IMR-90 (cell line): ENCODE data around the gene FRS3. TPM values are rescaled to one million over a fixed set of nuclear protein-coding genes. Genes with fewer than 3 reads are reported as not detected.

ENCODE experiments used
- ATAC-seq: fragments of 200-7000 bp; cut with Tn5 transposase; 2 replicates; pipeline ENCODE4 v1.9.1; 2020; ENCODE audit warnings: low read depth, mild to moderate bottlenecking, moderate library complexity
- BruUV-seq: library from RNA; stranded (reverse); fragments of 400-500 nt; replicated peaks from 2 replicates; lab custom pipeline; 2021; lab: Mats Ljungman, UMichigan
- CTCF ChIA-PET: fragments of 300-600 bp; formaldehyde crosslinking; extraction: SDS; loops from one replicate; lab custom pipeline; 2021; ENCODE audit warnings: antibody characterized with exemption; lab: Yijun Ruan, JAX
- POLR2A ChIA-PET: fragments of 300-600 bp; sonication (Branson Sonifier 250); formaldehyde crosslinking; loops from one replicate; lab custom pipeline; 2022; ENCODE audit warnings: antibody characterized with exemption; ENCODE audit not compliant: unreplicated experiment; lab: Charles Lee
- DNase-seq: peaks from one replicate; pipeline ENCODE4 v3.0.0; 2013
- H2AFZ ChIP-seq: replicated peaks from 2 replicates; pipeline ENCODE3; 2013; ENCODE audit warnings: low read length, mild to moderate bottlenecking; ENCODE audit not compliant: poor library complexity
- H2AK5ac ChIP-seq: 2 replicates; pipeline ENCODE4 v1.6.1; 2013; ENCODE audit warnings: low read depth, low read length, inconsistent platforms
- H2AK9ac ChIP-seq: replicated peaks from 2 replicates; pipeline ENCODE3; 2013; ENCODE audit warnings: mild to moderate bottlenecking, low read depth, low read length, moderate library complexity; ENCODE audit not compliant: poor library complexity
- H2BK120ac ChIP-seq: 2 replicates; pipeline ENCODE4 v1.6.1; 2013; ENCODE audit warnings: low read depth, low read length, inconsistent platforms
- H2BK15ac ChIP-seq: 3 replicates; pipeline ENCODE4 v1.6.1; 2013; ENCODE audit warnings: low read depth, low read length, inconsistent platforms
- H2BK20ac ChIP-seq: 2 replicates; pipeline ENCODE4 v1.6.1; 2013; ENCODE audit warnings: low read depth, mild to moderate bottlenecking, inconsistent platforms, low read length, moderate library complexity
- H2BK5ac ChIP-seq: 2 replicates; pipeline ENCODE4 v1.6.1; 2013; ENCODE audit warnings: mild to moderate bottlenecking, low read depth, low read length, inconsistent platforms; ENCODE audit not compliant: poor library complexity, severe bottlenecking
- H3K14ac ChIP-seq: replicated peaks from 2 replicates; pipeline ENCODE4 v1.6.1; 2013; ENCODE audit warnings: low read depth, low read length, inconsistent platforms
- H3K18ac ChIP-seq: 2 replicates; pipeline ENCODE4 v1.6.1; 2013; ENCODE audit warnings: low read depth, low read length, control low read depth
- H3K23ac ChIP-seq: 2 replicates; pipeline ENCODE4 v1.6.1; 2013; ENCODE audit warnings: low read depth, low read length, inconsistent platforms
- H3K27ac ChIP-seq: 2 replicates; pipeline ENCODE4 v1.5.1; 2013; ENCODE audit warnings: mild to moderate bottlenecking, control low read depth, low read length; ENCODE audit not compliant: insufficient read depth
- H3K27me3 ChIP-seq: 2 replicates; pipeline ENCODE4 v1.6.1; 2013; ENCODE audit warnings: low read length; ENCODE audit not compliant: control insufficient read depth, insufficient read depth
- H3K36me3 ChIP-seq: 2 replicates; pipeline ENCODE4 v1.6.1; 2013; ENCODE audit warnings: low read length, mixed read lengths; ENCODE audit not compliant: control insufficient read depth, insufficient read depth
- H3K4ac ChIP-seq: 2 replicates; pipeline ENCODE4 v1.6.1; 2013; ENCODE audit warnings: low read depth, low read length, inconsistent platforms
- H3K4me1 ChIP-seq: 2 replicates; pipeline ENCODE4 v1.6.1; 2013; ENCODE audit warnings: low read length, mixed read lengths; ENCODE audit not compliant: control insufficient read depth, insufficient read depth
- H3K4me2 ChIP-seq: 2 replicates; pipeline ENCODE4 v1.6.1; 2013; ENCODE audit warnings: low read depth, mild to moderate bottlenecking, control low read depth, low read length, moderate library complexity
- H3K4me3 ChIP-seq: 2 replicates; pipeline ENCODE4 v1.5.1; 2013; ENCODE audit warnings: low read depth, mild to moderate bottlenecking, control low read depth, low read length, moderate library complexity; ENCODE audit not compliant: insufficient read depth
- H3K56ac ChIP-seq: 2 replicates; pipeline ENCODE4 v1.6.1; 2013; ENCODE audit warnings: low read length, inconsistent platforms; ENCODE audit not compliant: insufficient read depth; ENCODE audit errors: extremely low read depth
- H3K79me1 ChIP-seq, 2 experiments: 2 replicates each; pipeline ENCODE4 v1.6.1; 2013; ENCODE audit warnings: low read length in 2 of 2, inconsistent platforms in 1 of 2, low read depth in 1 of 2
- H3K9ac ChIP-seq: 2 replicates; pipeline ENCODE4 v1.6.1; 2013; ENCODE audit warnings: low read depth, low read length, control low read depth
- H3K9me1 ChIP-seq: 2 replicates; pipeline ENCODE4 v1.6.1; 2013; ENCODE audit warnings: low read length, inconsistent platforms; ENCODE audit not compliant: insufficient read depth
- H3K9me3 ChIP-seq: 2 replicates; pipeline ENCODE4 v1.6.1; 2013; ENCODE audit warnings: low read length; ENCODE audit not compliant: control insufficient read depth, insufficient read depth
- H4K20me1 ChIP-seq: 2 replicates; pipeline ENCODE4 v1.6.1; 2013; ENCODE audit warnings: low read length, inconsistent platforms; ENCODE audit not compliant: insufficient read depth
- H4K5ac ChIP-seq: 2 replicates; pipeline ENCODE4 v1.6.1; 2013; ENCODE audit warnings: mild to moderate bottlenecking, low read depth, low read length, control low read depth
- H4K8ac ChIP-seq, 2 experiments: 2 replicates each; pipeline ENCODE4 v1.6.1; 2013; ENCODE audit warnings: low read depth in 2 of 2, low read length in 2 of 2, control low read depth in 1 of 2, inconsistent platforms in 1 of 2
- H4K91ac ChIP-seq: 2 replicates; pipeline ENCODE4 v1.6.1; 2013; ENCODE audit warnings: low read depth, low read length, inconsistent platforms; ENCODE audit not compliant: insufficient read depth
- BHLHE40 ChIP-seq: fragments of 150-350 bp; IDR thresholded peaks from 2 replicates; pipeline ENCODE4 v1.6.1; 2016; ENCODE audit warnings: mild to moderate bottlenecking, low read depth, low read length
- CEBPB ChIP-seq: IDR thresholded peaks from 2 replicates; pipeline ENCODE4 v1.6.1; 2012; ENCODE audit warnings: low read depth, low read length, improper control_type of control experiment
- CHD1 ChIP-seq: IDR thresholded peaks from 2 replicates; pipeline ENCODE4 v1.6.1; 2012; ENCODE audit warnings: low read depth, low read length, improper control_type of control experiment
- FOS ChIP-seq: fragments of 150-350 bp; IDR thresholded peaks from 2 replicates; pipeline ENCODE4 v1.6.1; 2016; ENCODE audit warnings: low read depth, low read length
- MAFK ChIP-seq: IDR thresholded peaks from 2 replicates; pipeline ENCODE4 v1.6.1; 2012; ENCODE audit warnings: low read depth, low read length, improper control_type of control experiment
- MAZ ChIP-seq: IDR thresholded peaks from 2 replicates; pipeline ENCODE4 v1.6.1; 2012; ENCODE audit warnings: low read depth, mild to moderate bottlenecking, low read length, improper control_type of control experiment, moderate library complexity, borderline replicate concordance
- NFE2L2 ChIP-seq: fragments of 150-350 bp; IDR thresholded peaks from 2 replicates; pipeline ENCODE4 v1.6.1; 2016; ENCODE audit warnings: low read depth, mild to moderate bottlenecking, low read length
- POLR2A ChIP-seq: IDR thresholded peaks from 2 replicates; pipeline ENCODE4 v1.6.1; 2012; ENCODE audit warnings: mild to moderate bottlenecking, low read depth, low read length
- RAD21 ChIP-seq: IDR thresholded peaks from 2 replicates; pipeline ENCODE4 v1.6.1; 2012; ENCODE audit warnings: low read length, improper control_type of control experiment
- RCOR1 ChIP-seq: IDR thresholded peaks from 2 replicates; pipeline ENCODE4 v1.6.1; 2012; ENCODE audit warnings: mild to moderate bottlenecking, low read length, improper control_type of control experiment; ENCODE audit not compliant: insufficient replicate concordance
- RFX5 ChIP-seq: IDR thresholded peaks from 2 replicates; pipeline ENCODE4 v1.8.0; 2012; ENCODE audit warnings: low read depth, mild to moderate bottlenecking, low read length, moderate library complexity
- WGBS, 2 experiments: methylation state at CpG; one replicate each; pipeline versions ENCODE4 v1.1.5 to v1.1.7; 2013; ENCODE audit warnings: missing lambda C conversion rate in 2 of 2; ENCODE audit not compliant: insufficient read length in 1 of 2; ENCODE audit errors: extremely low coverage in 2 of 2; 5-methylcytosine and 5-hydroxymethylcytosine counted together
- dilution Hi-C: fragments of 300-500 bp; cut with HindIII; formaldehyde crosslinking; loops from one replicate; pipeline ENCODE4 v1.14.3; 2018; ENCODE audit warnings: low sequenced_read_pairs; ENCODE audit not compliant: unreplicated experiment
- in situ Hi-C: fragments of 300-500 bp; cut with MboI; formaldehyde crosslinking; loops from 3 replicates; pipeline ENCODE4 v1.14.3; 2019; ENCODE audit warnings: low sequenced_read_pairs, inconsistent platforms, mixed read lengths
- intact Hi-C: fragments of 100-400 bp; cut with micrococcal nuclease; formaldehyde crosslinking; loops from 2 replicates; pipeline ENCODE4 v1.10.0; 2022
- polyA plus RNA-seq, 3 experiments: library from polyadenylated mRNA; depleted of rRNA; stranded (reverse); fragments of >200 nt; gene quantifications; 2 replicates each; pipeline ENCODE4 v1.2.3, GENCODE V29; 2012; ENCODE audit warnings: low replicate concordance in 1 of 3
- total RNA-seq: library from RNA; depleted of rRNA; stranded (reverse); fragments of >200 nt; gene quantifications from 2 replicates; pipeline ENCODE4 v1.2.3, GENCODE V29; 2012
- TF ChIP-seq, protein P1 (sequence below): fragments of 150-350 bp; IDR thresholded peaks from 2 replicates; pipeline ENCODE4 v1.6.1; 2016; ENCODE audit warnings: low read depth, mild to moderate bottlenecking, low read length, moderate library complexity, borderline replicate concordance

Gene FRS3
- total and polyA plus RNA-seq, 2 of the 4 experiments (the other 2 are of a cell fraction), result 0.54 to 3.8 TPM

- no peak for TF ChIP-seq NFE2L2
- no peak for TF ChIP-seq POLR2A
- no peak for TF ChIP-seq FOS
These were observed 45.2 kb upstream of the FRS3 start (continued) for GRCh38 chr6:41824571-41825569.

DNA sequence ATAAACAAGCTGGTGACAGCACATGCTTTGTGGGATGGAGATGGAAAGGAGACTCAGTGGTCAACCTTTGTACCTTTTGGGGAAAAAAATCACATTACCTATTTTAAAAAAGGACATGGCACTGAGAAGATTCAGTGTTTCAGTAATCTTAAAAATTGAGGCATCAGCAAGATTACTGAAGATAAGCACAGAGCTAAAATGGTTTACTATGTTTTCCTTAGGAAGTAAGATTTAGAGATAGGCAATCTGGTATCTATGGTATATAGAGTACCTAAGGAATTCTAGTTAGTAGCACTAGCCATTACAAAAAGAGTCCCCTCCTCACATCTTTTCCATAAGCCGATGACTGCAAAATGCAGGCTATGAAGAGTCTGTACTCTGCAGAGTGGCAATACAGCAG lies 43.5 kb upstream of the FRS3 start:
- Histone ChIP-seq H3K9me3 (no peaks in the 10 kb centered on the region), H4K20me1 (no peaks in the 10 kb centered on the region), H2AFZ (no peak overlapping the region), H2AK9ac (no peak overlapping the region), H2BK20ac (no peak overlapping the region), H2AK5ac (no peak overlapping the region), H4K91ac (no peak overlapping the region), H3K4me1 (no peaks in the 10 kb centered on the region), H3K4me2 (no peak overlapping the region), H3K27ac (no peak overlapping the region), H3K4ac (no peak overlapping the region), H3K9ac (no peak overlapping the region), H2BK15ac (no peak overlapping the region), H4K5ac (no peak overlapping the region), H3K36me3 (no peaks in the 10 kb centered on the region), H3K9me1 (no peaks in the 10 kb centered on the region), H4K8ac (no peak overlapping the region), H3K56ac (no peak overlapping the region), H3K79me1 (no peaks in the 10 kb centered on the region), H3K14ac (no peak overlapping the region), H3K23ac (no peak overlapping the region), H3K18ac (no peak overlapping the region), H2BK120ac (no peak overlapping the region), H2BK5ac (no peak overlapping the region), H3K27me3 (no peaks in the 10 kb centered on the region), H3K4me3 (no peak overlapping the region)
- in situ Hi-C loops (no loop called here), dilution Hi-C loops (no loop called here), intact Hi-C loops (no loop called here)
- no peak for ATAC-seq
- DNase-seq, result no peak
- TF ChIP-seq CHD1, result no peak
- TF ChIP-seq RAD21, result no peak
- no peak for TF ChIP-seq RCOR1
- no peak for TF ChIP-seq BHLHE40
- TF ChIP-seq, protein P1, sequence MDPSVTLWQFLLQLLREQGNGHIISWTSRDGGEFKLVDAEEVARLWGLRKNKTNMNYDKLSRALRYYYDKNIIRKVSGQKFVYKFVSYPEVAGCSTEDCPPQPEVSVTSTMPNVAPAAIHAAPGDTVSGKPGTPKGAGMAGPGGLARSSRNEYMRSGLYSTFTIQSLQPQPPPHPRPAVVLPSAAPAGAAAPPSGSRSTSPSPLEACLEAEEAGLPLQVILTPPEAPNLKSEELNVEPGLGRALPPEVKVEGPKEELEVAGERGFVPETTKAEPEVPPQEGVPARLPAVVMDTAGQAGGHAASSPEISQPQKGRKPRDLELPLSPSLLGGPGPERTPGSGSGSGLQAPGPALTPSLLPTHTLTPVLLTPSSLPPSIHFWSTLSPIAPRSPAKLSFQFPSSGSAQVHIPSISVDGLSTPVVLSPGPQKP, result no peak
- TF ChIP-seq MAFK, result no peak
- TF ChIP-seq RFX5, result no peak
- TF ChIP-seq MAZ, result no peak
- no peak for TF ChIP-seq CEBPB
- BruUV-seq, result no TSS peak
- ChIA-PET CTCF (no interaction called here), POLR2A (interaction anchor here (0.6 kb wide), 1 partner anchor 11 kb away, joined by 4 read pairs; no protein-coding TSS in a partner anchor)
- WGBS, 2 experiments, result 83% methylated on average over 1 of the region's 1 CpG; no CpG with 5 or more reads in 1 of the 2 experiments
